ENCODE results near the gene ATXN1.

The ATXN1 gene

GRCh38 chr6:16764188-16764950 lies 3.1 kb upstream of the ATXN1 start:
- H3K79me2 ChIP-seq (ENCODE audit: insufficient read depth, low read length) = no peaks in the 10 kb centered on the region
- no peaks in the 10 kb centered on the region for H3K9me3 ChIP-seq (ENCODE audit: insufficient read depth, low read length)
- H3K36me3 ChIP-seq (ENCODE audit: low read length) = no peaks in the 10 kb centered on the region
- H3K4me3 ChIP-seq (ENCODE audit: insufficient read depth, low read length, poor library complexity, severe bottlenecking) = no peak overlapping the region
- H3K4me2 ChIP-seq (ENCODE audit: low read depth, low read length, poor library complexity, severe bottlenecking) = no peak overlapping the region
- H3K27me3 ChIP-seq (ENCODE audit: low read length) = no peaks in the 10 kb centered on the region
- peak; percentile 41 for TF ChIP-seq CTCF (IDR thresholded peaks at IDR 0.05; ENCODE audit: insufficient read depth, low read length, poor library complexity, severe bottlenecking)
- 0 out of 2 replicates have a peak, but pooled peaks have one; percentile 59 for TF ChIP-seq EZH2phosphoT487 (conservative IDR thresholded peaks at IDR 0.05; ENCODE audit: low read length)
- H4K20me1 ChIP-seq (ENCODE audit: low read depth, low read length) = peaks cover 4% of the 10 kb centered on the region; the same call in 1 of the 2 replicates
- 0 out of 2 replicates have a peak, but pooled peaks cover 8% of the 10 kb centered on the region for H3F3A ChIP-seq (ENCODE audit: insufficient read depth)
- H3K9me2 ChIP-seq (replicated peaks; ENCODE audit: insufficient read depth, low read length) = no peaks in the 10 kb centered on the region
- H3K9ac ChIP-seq (ENCODE audit: low read length) = no peak overlapping the region
- H2AFZ ChIP-seq (ENCODE audit: low read depth, low read length, severe bottlenecking) = no peak overlapping the region
- H3K27ac ChIP-seq (ENCODE audit: low read depth, low read length) = no peak overlapping the region

GRCh38 chr6:16762550-16763477 lies 1.6 kb upstream of the ATXN1 start:
- Histone ChIP-seq H3K9ac (ENCODE audit: low read length) (no peak overlapping the region), H3K79me2 (ENCODE audit: insufficient read depth, low read length) (no peaks in the 10 kb centered on the region), H2AFZ (ENCODE audit: low read depth, low read length, severe bottlenecking) (no peak overlapping the region), H3K27me3 (ENCODE audit: low read length) (no peaks in the 10 kb centered on the region), H3K9me2 (replicated peaks; ENCODE audit: insufficient read depth, low read length) (no peaks in the 10 kb centered on the region), H3K9me3 (ENCODE audit: insufficient read depth, low read length) (no peaks in the 10 kb centered on the region), H3K36me3 (ENCODE audit: low read length) (no peaks in the 10 kb centered on the region), H4K20me1 (ENCODE audit: low read depth, low read length) (peaks cover 4% of the 10 kb centered on the region; the same call in 1 of the 2 replicates), H3K4me3 (ENCODE audit: insufficient read depth, low read length, poor library complexity, severe bottlenecking) (no peak overlapping the region), H3K4me2 (ENCODE audit: low read depth, low read length, poor library complexity, severe bottlenecking) (peak overlapping the region; percentile 66), H3F3A (ENCODE audit: insufficient read depth) (0 out of 2 replicates have a peak, but pooled peaks cover 8% of the 10 kb centered on the region), H3K27ac (ENCODE audit: low read depth, low read length) (no peak overlapping the region)
- 0 out of 2 replicates have a peak, but pooled peaks have one; percentile 7 for TF ChIP-seq EZH2phosphoT487 (conservative IDR thresholded peaks at IDR 0.05; ENCODE audit: low read length)
- peak; percentile 82 for TF ChIP-seq CTCF (IDR thresholded peaks at IDR 0.05; ENCODE audit: insufficient read depth, low read length, poor library complexity, severe bottlenecking)

- no peak for TF ChIP-seq CTCF (IDR thresholded peaks at IDR 0.05; ENCODE audit: insufficient read depth, low read length, poor library complexity, severe bottlenecking)
- peak; percentile 13; the same call in 1 of the 2 replicates for TF ChIP-seq EZH2phosphoT487 (conservative IDR thresholded peaks at IDR 0.05; ENCODE audit: low read length)
- Histone ChIP-seq H3K36me3 (ENCODE audit: low read length) (no peaks in the 10 kb centered on the region), H3K9ac (ENCODE audit: low read length) (no peak overlapping the region), H3K4me2 (ENCODE audit: low read depth, low read length, poor library complexity, severe bottlenecking) (peak overlapping the region; percentile 66), H3K27me3 (ENCODE audit: low read length) (no peaks in the 10 kb centered on the region), H4K20me1 (ENCODE audit: low read depth, low read length) (peaks cover 4% of the 10 kb centered on the region; the same call in 1 of the 2 replicates), H3K79me2 (ENCODE audit: insufficient read depth, low read length) (no peaks in the 10 kb centered on the region), H3K9me3 (ENCODE audit: insufficient read depth, low read length) (no peaks in the 10 kb centered on the region), H3K4me3 (ENCODE audit: insufficient read depth, low read length, poor library complexity, severe bottlenecking) (no peak overlapping the region), H3K9me2 (replicated peaks; ENCODE audit: insufficient read depth, low read length) (no peaks in the 10 kb centered on the region), H2AFZ (ENCODE audit: low read depth, low read length, severe bottlenecking) (no peak overlapping the region), H3F3A (ENCODE audit: insufficient read depth) (0 out of 2 replicates have a peak, but pooled peaks cover 8% of the 10 kb centered on the region), H3K27ac (ENCODE audit: low read depth, low read length) (no peak overlapping the region)
Measured at GRCh38 chr6:16762268-16762549, 949 bp upstream of the ATXN1 start.
